NCI-H2227 (cell line): Measurements from ENCODE around the gene SYNJ2.

Source experiments
- DNase-seq: peaks from one replicate; lab custom pipeline; 2025; ENCODE audit not compliant: unreplicated experiment; lab: John Stamatoyannopoulos, UW

Gene SYNJ2

DNA sequence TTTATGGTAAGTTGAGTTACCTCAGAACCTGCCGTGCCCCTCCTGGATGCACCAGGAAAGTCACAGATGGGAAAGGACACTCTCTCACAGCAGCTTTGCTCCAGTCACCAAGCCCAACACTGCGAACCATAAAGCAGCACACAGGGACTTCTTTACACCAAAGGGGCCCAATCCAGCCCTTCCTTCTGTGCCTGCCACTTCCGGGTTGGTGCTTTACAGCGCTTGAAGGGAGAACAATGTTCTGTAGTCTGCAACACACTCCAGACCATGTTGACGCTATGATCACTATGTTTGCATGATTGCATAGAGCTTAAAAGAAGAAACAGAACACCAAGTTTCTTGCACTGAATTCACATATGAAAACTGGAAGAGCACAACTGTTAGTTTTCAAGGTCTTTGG, 129.3 kb downstream of the SYNJ2 start:
- DNase-seq: no peak

DNA sequence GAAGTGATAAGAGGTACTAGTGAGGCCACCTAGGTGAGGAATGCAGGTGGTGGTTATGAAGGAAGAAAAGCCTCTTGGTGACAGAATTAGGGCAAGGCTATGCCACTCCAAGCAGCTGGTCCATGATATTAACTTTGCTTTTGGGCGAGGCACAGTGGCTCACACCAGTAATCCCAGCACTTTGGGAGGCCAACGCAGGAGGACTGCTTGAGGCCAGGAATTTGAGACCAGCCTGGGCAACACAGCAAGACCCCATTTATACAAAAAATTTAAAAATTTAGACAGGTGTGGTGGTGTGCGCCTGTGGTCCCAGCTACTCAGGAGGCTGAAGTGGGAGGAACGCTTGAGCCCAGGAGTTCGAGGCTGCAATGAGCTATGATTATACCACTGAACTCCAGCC, 130.3 kb downstream of the SYNJ2 start:
- no peak for DNase-seq

DNA sequence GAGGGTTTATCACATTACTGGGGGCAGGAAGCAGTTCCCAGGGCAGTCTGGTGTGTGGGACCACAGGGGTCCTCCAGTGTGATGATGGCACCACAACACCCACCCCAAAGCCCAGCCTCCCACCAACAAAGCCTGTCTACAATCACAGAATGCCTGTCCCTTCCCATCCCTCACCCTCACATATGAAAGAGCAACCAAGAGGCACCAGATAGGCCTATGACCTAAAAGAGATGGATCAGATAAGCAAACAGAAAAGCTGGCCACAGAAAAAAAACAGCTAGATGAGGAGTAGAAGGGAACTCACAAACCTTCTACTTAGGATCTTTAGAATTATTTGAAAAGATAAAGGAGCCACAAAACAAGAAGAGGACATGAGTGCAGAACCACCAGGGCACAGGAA, 132.1 kb downstream of the SYNJ2 start:
- no peak for DNase-seq

DNA sequence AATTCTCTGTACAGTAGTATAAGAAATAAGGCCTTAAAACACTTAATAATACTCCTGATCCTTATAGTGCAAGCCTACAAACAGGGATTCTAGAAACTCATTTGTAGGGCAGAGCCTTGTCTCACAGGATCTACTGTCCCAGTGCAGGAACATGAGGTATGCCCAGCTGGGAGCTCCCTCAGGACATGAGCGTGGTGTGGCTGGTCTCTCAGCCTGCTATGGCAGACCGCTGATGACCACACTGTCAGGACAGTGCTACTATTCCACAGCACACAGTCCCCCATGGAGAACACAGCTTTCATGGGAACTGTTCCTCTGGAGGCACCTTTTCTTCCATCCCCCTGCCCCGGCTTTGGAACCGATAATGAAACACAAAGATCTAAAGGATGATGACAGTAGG, 133.4 kb downstream of the SYNJ2 start:
- no peak for DNase-seq

DNA sequence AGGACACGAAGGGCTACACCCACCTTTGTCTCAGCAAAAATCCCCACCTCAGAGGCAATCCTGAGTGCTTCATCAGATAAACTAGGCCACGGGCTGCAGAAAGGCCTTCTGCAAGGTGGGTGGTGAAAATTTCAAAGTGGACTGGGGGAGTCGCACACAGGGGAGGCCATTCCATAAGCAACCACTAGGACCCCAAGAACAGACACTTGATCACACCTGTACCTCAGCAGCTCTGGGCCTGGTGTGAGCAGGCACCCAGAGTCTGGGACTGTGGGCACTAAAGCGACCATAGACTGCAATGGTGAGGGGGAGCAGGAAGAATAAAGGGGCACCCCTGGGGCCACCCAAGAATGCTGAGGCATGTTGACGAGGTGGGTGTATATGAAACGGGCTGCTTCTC, 133.8 kb downstream of the SYNJ2 start:
- no peak for DNase-seq

DNA sequence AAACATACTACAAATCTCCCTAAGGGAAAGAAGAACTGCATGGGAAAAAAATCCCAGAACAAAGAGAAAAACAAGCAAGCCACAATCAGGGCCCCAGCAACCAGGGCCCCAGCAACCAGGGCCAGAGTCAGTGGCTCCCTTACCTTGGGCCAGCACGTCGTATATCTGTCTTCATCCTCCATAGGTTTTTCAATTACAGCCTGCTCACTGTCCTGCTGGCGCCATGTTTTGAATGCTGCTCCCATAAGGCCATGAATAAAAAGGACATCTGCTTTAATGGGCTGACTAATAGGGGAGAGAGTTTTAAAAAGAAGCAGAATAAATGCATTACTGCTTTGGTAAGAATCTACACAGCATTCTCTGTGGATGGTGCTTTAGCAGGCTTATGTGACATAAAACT, 137.2 kb downstream of the SYNJ2 start:
- DNase-seq: no peak

DNA sequence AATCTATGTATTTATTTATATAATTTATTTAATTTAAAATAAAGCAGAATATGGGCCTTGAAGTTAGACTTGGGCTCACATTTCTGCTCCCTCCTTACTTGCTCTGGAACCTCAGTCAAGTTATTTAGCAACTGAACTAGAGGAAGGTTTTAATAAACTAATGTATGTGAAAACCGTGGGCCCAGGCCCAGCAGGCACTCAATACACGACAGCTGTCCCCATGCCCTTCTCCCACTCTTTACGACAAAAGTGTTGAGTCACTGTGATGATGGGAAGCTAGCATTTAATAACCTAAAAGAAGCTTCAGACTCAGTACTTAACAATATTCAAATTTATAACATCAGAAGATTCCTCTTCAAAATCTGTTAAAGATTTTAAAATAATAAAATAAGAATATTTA, 139.7 kb downstream of the SYNJ2 start:
- DNase-seq: no peak

DNA sequence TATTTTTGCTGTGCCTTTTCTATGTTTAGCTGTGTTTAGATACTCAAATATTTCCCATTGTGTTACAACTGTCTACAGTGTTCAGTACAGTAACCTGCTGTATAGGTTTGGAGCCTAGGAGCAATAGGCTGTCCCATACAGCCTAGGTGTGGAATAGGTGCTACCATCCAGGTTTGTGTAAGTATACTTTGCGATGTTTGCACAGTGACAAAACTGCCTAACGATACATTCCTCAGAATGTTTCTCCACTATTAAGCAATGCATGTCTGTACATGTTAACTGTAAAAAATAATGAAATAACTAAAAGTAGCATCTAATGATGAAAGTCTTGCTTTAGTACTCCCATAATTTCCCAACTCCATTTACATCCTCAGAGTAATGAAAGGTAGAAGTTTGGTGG, 140.4 kb downstream of the SYNJ2 start:
- DNase-seq: no peak

DNA sequence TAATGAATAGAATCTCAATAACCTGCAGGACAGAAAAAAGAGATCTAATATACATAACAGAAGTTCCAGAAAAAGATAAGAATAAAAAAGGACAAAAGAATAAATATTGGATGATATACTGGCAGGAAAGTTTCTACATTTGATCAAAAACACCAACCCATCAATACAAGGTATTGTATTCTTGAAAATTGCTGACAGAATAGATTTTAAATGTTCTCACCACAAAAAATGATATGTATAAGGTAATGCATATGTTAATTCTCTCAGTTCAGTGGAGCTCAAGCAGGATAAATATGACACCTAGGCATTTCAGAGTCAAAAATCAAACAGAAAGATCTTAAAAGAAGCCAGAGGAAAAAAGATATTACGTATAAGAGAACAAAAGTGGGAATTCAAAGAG, 142.6 kb downstream of the SYNJ2 start:
- no peak for DNase-seq

DNA sequence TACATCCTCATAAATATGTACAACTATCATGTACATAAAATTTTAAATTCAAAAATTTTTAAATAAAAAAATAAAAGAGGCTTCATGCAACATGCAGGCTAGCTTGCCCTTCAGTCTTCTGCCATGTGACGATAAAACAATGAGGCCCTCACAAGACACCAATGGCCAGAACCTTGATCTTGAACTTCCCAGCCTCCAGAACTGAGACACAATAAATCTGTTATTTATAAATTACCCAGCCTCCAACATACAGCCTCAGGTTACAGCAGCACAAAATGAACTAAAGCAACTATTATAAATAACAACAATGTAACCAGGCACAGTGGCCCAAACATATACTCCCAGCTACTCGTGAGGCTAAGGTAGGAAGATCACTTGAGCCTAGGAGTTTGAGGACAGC, 143.6 kb downstream of the SYNJ2 start:
- no peak for DNase-seq

DNA sequence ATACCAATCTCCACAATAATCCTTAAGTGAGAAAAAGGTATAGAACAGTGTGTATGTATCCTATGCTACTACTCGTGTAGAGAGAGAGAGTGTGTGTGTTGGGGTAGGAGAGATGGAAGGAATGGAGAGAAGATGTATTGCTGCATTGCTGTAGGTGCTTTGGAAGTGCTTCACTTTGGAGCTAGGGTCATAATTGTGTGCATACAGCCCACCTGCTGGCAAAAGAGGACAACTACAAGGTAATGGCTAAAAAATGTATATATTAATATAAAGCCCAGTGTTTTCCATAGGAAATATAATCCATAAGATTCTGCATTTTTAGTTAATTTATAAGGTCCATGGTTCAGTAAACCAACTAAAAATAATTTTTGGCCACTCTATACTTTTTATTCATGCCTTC, 150.3 kb downstream of the SYNJ2 start:
- DNase-seq: peak; percentile 49

DNA sequence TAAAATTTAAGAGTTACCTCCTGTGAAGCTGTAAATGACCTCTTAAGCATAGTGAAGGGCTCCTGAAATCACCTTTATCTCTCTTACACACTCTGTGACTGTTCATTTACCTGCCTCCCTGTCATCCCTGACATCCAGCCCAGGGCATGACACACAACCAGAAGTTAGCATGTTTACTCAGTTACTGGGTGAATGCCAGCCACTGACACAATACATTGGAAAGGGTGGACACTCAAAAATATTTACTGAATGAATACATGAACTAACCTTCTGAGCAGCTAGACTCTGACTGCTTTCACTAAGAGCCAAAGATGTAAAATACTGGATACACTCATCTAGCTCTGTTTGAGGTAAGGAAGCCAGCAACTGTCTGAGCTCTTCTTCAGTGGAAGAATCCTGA, 161.1 kb downstream of the SYNJ2 start:
- no peak for DNase-seq

DNA sequence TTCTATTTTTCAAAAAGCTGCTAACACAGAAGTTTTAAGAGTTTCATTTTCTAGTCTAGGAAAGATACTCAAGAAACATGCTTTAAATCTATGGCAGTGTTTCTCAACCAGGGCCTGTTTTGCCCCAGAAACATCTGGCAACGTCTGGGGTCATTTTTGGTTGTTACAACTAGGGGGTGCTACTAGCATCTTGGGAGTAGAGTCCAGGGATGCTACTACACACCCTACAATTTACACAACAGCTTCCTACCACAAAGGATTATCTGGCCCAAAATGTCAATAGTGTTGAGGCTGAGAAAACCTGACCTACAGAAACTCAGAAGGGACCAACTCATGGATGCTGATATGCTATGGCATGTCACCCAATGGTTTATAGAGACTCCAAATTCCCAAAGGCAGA, 162.0 kb downstream of the SYNJ2 start:
- DNase-seq: no peak
